GM19239 (cell line): ENCODE results near the gene ZNF683.
"Not testable (repeated sequence)": the region's sequence is repeated elsewhere in the genome, so short reads cannot be mapped to it uniquely, and the experiment has no call there.

Experiments used
- DNase-seq: peaks from one replicate; pipeline ENCODE4 v3.0.0; 2011; ENCODE audit warnings: low spot score; ENCODE audit not compliant: insufficient read length
- FAIRE-seq: peaks from 2 replicates; lab custom pipeline; 2011; peaks lifted over from hg19 to GRCh38; lab: Jason Lieb, UNC

ZNF683 gene

DNA sequence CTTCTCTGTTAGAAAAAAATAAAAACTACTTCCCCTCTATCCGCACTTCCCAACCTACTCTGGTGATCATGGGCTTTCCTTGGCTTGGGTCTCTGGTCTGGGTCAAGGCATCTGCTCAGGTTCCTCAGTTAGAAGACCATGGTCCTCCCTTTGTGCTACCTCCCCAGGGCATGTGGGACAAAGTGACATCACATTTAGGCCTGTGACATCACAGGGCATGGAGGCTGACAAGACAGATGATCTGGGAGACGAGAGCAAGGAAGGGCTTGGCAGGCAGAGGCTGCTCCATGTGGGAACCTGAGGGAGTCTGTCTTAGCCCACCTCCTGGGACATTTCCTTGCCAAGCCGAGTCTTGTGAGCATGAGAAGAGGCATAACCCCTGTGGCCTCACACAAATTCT is at the start of gene ZNF683:
ZNF683 (minus strand) TSS at position 140 of the 400 bp plus-strand sequence. CDS start 4,179 bp downstream, outside the sequence.
- DNase-seq, FAIRE-seq: not testable (repeated sequence)

DNA sequence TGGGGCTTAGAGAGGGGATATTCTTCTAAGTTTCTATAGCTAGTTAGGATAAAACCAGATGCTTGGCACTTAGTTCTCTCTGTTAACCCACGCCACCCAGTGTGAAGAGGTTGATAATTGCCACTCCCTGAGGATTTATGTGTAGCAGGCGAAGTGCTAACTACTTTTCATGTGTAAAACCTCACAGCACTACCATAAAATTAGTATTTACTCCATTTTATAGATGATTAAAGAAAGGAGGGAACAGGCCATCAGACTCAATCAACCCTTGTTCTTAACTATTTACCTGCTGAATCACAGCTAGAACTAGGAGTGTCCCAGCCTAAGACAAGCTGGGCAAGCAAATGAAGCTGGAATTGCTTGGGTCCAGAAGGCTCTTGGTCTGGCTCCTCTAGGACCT is 46.9 kb upstream of the ZNF683 start:
- FAIRE-seq (no peak), DNase-seq (no peak)

DNA sequence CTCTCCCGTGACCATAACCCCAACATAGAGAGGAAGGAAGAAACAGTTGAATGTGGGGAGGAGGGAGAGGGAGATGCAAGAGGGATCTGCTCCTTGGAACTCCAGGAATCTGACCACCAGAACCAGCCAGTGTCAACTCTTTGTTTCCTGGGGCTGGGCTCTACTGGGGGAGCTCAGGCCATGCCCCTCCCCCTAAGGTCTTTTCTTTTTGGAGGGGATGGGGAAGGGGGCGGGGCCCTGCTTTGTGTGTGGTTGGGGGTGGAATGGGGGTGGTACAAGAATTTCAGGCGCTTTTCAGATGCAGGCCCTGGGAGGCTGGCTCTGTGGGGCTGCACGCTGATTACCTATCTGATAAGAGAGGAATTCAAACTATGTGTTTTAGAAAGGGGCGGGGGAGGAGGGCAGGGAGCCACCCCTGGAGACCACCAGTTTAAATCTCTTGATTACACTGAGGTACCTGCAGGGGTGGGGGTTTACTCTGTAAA is 46.4 kb upstream of the ZNF683 start:
- FAIRE-seq (no peak), DNase-seq (no peak)

DNA sequence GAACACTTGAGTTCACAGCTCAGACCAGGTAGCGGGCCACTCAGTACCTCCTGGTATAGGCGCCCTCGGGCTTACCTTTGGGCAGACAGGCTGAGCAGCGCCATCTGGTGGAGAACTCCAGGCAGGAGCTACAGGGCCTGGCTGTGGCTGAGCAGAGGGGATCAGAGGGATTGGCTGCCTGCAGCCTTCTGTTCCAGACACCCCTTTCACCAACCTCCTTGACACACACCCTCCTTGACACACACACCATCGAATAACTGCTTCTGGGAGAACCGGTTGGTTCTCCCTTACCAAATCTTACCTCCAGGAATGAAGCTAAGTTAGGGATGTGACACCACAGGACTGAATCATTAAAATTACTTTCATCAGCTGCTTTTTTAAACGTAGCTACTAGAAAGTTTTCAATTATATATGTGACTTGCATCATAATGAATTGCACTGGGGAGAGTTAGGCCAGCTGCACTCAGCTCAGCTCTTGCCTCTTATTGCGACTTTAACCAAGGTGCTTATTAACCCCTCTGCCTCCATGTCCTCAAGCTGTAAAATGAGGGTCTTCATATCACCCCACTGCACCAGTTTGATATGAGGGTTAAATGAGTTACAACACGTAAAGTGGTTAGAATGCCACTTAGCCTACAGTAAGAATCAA is 44.7 kb upstream of the ZNF683 start:
- DNase-seq = peak; percentile 73
- FAIRE-seq = peak; percentile 91

DNA sequence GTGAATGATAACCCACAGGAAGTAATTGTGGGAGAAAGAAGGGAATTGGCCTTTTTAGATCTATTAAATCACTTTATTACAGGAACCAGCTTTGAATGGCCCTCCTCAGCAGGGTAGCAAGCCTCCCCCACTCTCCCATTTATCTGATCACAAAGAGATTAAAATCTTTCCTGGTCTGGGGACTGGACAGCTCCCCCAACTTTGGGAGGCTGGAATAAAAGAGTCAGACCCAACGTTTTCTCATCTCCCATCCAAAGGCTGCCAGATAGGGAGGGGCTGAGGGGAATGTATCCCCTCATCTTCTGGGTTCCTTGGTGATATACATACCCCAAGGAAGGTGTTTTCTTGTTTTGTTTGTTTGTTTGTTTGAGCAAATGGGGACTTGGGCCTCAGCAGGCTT is 40.5 kb upstream of the ZNF683 start:
- FAIRE-seq (no peak), DNase-seq (no peak)

DNA sequence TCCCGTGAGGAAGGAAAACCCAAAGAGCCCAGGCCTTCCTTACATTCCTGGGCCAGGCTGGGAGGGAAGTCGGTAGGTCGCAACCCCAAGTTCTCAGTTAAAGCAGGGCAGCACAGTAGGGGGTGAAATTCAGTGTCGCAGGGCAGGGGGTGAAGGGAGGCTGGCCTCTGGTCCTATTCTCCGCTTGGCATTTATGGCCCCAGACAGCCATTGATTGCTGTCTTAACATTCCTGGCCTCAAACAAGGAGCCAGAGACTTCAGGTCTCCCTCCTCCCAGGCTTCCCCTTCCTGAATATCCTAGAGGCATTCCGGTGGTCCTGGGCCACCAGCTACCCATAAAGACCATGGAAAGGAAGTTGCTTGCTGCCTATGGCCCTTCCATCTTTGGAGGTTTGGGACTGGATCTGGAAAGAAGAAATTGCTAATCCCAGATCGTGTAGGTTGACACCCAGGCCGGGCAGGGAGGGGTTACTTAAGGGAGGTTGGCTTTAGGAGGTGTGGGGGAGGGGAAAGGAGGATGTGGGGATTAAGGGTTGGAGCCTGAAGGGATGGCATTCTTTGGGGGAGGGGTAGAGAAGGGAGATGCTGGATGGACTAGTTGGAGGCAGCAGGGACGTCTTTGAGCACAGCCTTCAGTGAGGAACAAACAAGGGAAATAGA is 39.8 kb upstream of the ZNF683 start:
- FAIRE-seq (no peak), DNase-seq (no peak)

DNA sequence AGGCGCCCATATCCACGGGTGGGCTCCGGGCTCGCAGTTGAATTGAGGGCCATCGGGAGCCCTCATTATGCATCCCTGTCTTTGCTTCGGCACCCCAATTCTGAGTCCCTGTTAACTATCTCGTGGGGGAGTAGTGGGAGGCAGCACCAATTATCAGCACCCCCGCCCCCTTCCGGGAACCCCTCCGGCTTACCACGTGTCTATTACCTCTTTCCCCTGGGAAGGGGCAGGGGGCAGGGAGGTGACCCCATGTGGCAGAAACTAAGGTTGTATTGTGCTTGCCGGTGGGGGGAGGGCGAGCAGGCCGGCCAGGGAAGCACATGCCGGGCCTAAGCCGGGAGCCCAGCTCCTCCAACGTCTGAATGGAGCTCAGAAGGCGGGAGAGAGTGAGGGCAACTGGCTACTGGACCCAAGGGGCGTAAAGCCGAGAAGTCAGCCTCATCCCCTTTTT is 39.1 kb upstream of the ZNF683 start:
- FAIRE-seq (no peak), DNase-seq (no peak)

DNA sequence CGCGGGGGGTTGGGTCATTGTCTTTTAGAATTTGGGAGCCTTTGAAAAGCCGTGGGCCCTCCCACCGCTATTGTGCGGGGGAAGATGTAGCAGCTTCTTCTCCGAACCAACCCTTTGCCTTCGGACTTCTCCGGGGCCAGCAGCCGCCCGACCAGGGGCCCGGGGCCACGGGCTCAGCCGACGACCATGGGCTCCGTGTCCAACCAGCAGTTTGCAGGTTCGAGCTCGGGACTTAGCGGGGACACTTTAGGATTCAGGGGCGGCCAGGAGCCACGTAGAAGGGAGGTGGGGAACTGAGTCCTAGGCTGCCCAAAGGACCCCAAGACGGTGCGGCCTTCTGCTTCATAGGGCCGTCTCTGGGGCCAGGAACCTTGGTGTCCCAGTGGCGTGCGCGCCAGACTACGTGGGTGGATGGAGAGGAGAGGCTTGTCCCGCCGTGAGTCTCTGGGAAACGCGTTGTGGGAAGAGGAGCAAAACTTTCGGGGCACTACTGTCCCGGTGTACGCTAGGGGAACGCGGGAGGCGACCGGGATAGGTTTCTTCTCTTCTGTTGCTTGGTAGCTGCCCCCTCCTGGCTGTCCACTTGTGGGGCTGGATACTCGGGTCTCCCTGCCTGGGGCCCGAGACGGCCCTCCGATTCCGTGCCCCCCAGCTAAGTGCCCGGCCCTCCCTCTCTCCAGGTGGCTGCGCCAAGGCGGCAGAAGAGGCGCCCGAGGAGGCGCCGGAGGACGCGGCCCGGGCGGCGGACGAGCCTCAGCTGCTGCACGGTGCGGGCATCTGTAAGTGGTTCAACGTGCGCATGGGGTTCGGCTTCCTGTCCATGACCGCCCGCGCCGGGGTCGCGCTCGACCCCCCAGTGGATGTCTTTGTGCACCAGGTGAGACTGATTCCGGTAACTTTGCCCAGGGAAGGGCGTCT is 38.4 kb upstream of the ZNF683 start, which contains the start of gene LIN28A:
LIN28A (plus strand) TSS at position 112 of the 918 bp plus-strand sequence; CDS start at position 187, 75 bp downstream.
- no peak for DNase-seq
- FAIRE-seq = no peak

DNA sequence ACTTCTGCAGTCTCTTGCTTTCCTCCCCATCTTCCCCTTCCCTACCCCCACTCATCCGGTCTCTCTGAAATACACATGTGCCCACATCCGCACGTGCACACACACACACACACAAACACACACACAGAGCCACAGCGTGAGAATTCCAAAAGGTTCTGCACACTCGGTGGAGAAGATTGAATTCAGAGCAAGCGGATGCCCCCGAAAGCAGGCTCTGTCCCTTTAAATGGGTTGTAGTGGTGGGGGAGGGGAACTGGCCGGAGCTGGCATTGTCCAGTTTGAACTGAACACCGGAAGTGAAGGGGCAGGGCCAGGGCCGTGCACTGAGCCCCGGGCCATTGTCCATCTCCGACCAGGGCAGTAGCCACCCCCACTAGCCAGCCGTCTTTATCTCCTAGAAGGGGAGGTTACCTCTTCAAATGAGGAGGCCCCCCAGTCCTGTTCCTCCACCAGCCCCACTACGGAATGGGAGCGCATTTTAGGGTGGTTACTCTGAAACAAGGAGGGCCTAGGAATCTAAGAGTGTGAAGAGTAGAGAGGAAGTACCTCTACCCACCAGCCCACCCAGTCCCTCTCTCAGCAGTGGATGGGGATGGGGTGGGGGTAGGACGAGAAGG is 36.7 kb upstream of the ZNF683 start:
- FAIRE-seq (no peak), DNase-seq (no peak)

DNA sequence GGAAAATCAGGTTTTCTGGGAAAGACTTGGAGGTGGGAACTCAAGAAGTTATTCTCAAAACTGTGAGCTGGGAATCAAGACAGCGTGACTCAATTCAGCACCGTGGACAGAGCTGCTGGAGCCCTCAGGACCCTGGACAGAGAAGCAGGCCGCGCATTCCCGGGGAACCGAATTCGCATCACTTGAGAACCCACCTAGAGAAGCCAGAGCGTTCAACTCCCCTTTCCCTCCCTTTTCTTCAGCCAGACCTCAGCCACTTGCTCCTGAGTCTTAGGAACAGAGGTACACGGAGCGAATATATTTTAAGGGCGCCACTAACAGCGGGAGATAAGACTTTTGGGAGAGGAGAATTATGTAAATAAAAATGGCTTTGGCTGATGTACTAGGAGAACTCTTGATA is 36.1 kb upstream of the ZNF683 start:
- DNase-seq (peak; percentile 44), FAIRE-seq (peak; percentile 49)

DNA sequence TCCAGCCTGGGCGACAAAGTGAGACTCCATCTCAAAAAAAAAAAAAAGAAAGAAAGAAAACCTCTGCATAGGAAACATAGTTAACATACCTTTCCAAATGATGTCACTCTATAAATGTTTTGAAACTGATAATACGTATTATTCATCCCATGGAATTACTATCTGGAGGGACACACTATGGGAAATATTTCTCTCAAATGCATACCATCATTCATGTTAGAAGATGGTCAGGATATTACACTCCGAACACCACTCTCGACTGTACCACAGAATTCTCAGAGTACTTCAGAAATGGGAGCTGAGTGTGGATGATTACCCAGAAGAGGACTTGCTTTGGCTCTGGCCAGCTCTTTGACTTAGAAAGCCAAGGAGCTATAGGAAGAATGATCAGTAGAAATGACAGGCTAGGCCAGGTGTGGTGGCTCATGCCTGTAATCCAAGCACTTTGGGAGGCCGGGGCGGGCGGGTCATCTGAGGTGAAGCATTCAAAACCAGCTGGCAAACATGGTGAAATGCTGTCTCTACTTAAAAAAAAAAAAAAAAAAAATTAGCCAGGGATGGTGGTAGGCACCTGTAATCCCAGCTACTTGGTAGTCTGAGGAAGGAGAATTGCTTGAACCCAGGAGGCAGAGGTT is 32.8 kb upstream of the ZNF683 start:
- DNase-seq (no peak), FAIRE-seq (no peak)

DNA sequence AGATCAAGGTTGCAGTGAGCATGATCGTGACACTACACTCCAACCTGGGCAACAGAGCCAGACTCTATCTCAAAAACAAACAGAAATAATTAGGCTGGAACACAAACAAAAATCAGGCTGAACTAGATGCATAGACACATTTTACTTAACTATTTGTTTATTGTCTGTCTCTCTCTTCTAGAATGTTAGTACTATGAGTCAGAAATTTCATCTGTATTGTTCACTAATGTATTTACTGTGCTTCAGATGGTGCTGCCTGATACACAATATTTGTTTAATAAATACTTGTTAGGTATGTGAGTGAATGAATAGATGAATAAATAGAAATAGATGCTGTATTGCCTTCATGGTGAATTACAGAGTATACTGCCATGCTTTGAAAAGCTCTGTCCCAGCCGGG is 32.1 kb upstream of the ZNF683 start:
- FAIRE-seq (no peak), DNase-seq (no peak)

DNA sequence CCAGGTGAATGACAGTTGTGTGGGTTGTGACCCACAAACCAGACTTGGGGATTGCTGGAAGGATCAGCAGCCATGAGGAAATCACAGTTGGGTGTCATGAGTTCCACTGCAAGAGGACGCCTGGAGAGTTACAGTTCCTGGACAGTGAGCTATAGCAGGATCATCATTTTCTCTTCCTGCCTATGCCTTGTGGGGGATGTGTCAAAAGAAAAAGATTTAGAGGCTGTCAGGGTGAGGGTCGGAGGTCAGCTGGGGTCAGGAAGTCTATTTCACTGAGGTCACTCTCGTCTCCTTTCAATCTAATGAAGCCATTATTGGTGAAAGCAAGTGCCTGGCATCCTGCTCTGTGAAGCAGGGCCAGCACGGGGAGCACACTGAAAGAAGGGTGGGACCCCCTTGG is 31.1 kb upstream of the ZNF683 start:
- FAIRE-seq = no peak
- no peak for DNase-seq

DNA sequence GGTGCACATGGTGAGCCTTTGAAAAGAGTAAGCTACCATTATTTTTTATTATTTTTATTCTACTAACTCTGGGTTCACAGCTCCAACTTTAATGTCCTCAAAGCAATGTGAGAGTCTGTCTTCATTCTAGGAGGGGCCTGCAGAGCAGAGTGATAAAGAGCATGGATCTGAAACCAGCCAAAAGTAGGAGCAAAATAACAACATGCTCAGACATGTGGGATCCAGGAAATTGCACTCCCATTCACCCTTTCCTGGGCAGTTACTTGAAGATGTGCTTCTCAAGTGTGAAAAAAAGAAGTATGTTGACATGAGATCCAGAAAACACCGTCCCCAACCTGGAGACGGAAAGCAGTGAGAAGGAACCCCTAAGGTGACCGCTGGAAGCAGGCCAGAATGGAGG is 29.3 kb upstream of the ZNF683 start:
- DNase-seq (no peak), FAIRE-seq (no peak)

DNA sequence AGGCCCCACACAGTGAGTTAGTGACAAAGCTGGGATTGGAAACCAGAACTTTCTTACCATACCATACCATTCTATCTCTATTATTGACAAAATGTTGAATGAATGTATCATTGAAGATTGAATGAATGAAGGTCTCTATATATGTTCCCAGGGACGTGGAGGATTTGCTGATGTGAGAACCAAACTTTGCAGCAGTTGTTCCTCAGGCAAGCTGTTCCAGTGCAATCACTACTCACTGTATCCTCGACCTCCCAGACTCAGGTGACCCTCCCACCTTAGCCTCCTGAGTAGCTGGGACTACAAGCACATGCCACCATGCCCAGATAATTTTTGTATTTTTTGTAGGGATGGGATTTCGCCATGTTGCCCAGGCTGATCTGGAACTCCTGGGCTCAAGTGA is 26.5 kb upstream of the ZNF683 start:
- FAIRE-seq (no peak), DNase-seq (no peak)

DNA sequence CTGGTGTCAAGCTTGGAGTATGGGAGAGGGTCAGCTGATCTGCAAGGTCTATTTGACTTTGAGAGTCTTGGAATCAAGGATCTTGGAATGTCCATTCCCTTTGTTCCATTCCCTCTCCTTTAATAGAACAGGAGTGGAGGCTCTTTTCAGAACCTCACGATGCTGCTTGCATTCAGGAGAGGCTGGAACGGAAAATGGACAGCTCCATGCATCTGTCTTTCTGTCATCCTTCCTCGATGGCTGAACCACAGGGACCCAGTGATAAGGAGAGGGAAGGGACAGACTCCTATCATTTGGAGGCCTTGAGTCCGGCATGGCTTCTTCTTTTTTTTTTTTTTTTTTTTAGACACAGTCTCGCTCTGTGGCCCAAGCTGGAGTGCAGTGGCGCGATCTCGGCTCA is 23.2 kb upstream of the ZNF683 start:
- FAIRE-seq (no peak), DNase-seq (no peak)

DNA sequence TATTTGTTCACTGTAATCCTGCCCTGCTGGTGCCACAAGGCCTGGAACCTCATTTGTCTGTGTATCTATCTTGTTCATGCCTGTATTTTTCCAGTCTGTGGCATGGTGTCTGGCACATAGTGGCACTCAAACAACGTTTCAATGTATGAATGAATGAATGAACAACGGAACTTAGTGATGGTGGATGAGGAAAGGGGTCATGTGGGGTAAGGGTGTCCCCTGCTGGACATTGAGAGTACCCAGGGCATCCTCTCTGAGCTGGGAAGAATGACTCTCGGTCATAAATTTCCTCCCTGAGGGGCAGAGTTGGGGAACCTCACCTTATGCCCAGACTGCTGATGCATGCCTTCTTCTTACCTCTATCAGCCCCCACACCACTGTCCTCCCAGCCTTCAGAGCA is 18.9 kb upstream of the ZNF683 start:
- no peak for FAIRE-seq
- no peak for DNase-seq

DNA sequence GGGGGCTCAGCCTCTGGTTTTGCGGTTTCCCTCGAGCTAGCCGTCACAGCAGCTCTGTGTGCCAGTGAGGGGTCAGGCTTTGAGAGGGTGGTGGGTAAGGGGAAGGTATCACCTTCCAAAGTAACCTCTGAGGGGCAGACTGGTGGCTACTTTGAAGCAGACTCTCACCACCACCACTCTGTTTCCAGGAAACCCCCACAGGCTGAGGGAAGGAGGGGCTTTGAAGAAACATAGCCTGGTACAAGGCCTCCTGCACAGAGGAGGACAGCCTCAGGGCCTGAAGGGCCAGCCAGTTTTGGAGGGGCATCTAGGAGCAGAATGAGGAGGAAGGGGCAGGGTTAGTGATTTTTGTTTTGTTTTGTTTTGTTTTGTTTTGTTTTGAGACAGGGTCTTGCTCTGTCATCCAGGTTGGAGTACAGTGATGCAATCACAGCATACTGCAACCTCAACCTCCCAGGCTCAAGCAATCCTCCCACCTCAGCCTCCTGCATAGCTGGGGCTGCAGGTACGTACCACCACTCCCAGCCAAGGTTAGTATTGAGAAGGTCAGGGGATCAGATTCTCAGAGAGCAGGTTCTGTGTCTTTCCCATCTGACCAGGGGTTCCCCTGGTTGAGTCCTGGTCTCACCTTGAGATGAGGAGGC is 17.2 kb upstream of the ZNF683 start:
- FAIRE-seq = no peak
- DNase-seq = no peak

DNA sequence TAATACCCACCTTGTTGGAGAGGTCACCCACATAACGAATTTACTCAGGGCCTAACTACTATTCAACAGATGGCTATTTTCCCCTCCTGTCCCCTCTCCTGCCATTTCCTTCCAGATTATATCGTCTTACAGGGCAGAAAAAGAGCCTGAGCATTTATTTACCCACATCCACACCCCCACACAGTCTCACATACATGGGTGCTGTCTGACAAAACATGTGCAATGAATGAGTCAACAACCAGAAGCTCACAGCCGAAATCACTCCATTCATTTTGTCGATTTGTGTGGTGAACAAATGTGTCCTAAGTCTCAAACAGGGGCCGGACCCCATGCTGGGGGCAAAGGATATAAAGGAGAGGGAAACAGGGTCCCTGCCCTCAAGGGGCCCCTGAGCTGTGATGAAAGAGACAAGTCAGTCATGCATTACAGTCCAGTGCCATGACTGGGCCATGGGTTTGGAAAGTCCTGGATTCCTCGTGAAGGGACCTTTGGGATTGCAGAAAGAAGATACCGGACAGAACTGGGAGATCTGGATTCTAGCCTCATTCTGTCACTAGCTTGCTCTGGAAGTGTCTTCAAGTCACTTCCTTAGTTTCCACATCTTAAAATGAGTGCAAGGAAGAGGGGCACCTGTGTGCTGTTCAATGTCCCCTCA is 16.4 kb upstream of the ZNF683 start:
- FAIRE-seq = no peak
- no peak for DNase-seq
